ENCODE data around the gene NUB1. TPM values are rescaled to one million over a fixed set of nuclear protein-coding genes. Genes with fewer than 3 reads are reported as not detected.
"Not testable (repeated sequence)": the region's sequence is repeated elsewhere in the genome, so short reads cannot be mapped to it uniquely, and the experiment has no call there.

The NUB1 gene
- total RNA-seq: 10 to 100 TPM; 36.0 to 40.4 TPM

- POLR2A ChIA-PET: interaction anchor here (0.7 to 1.3 kb wide), 4 partner anchors 10 to 291 kb away, joined by 3 to 8 read pairs (median 4); no protein-coding TSS in a partner anchor
- CTCF ChIA-PET: interaction anchor here (0.7 to 2.0 kb wide), 5 partner anchors 10 to 31 kb away, joined by 3 to 20 read pairs (median 5); no protein-coding TSS in a partner anchor
Measured at GRCh38 chr7:151341357-151342101, at the start of gene NUB1. NUB1 (plus strand) TSS chr7:151341812; CDS start chr7:151345350, 3,538 bp downstream.

GRCh38 chr7:151292850-151293249, 48.8 kb upstream of the NUB1 start:
- CTCF ChIA-PET: no interaction called here
- POLR2A ChIA-PET: no interaction called here

GRCh38 chr7:151296202-151296992, 45.2 kb upstream of the NUB1 start:
- POLR2A ChIA-PET: no interaction called here
- CTCF ChIA-PET: interaction anchor here (1.9 kb wide), 1 partner anchor 19 kb away, joined by 4 read pairs; no protein-coding TSS in a partner anchor

GRCh38 chr7:151298765-151299164, 42.8 kb upstream of the NUB1 start:
- ChIA-PET POLR2A (no interaction called here), CTCF (interaction anchor here (1.1 kb wide), 1 partner anchor 13 kb away, joined by 3 read pairs; no protein-coding TSS in a partner anchor)

GRCh38 chr7:151299530-151299929, 42.1 kb upstream of the NUB1 start:
- ChIA-PET CTCF (no interaction called here), POLR2A (no interaction called here)

- ChIA-PET POLR2A (no interaction called here), CTCF (interaction anchor here (1.2 kb wide), 1 partner anchor 132 kb away, joined by 3 read pairs; the partner anchor contains the start of gene GBX1)
Measured at GRCh38 chr7:151299940-151300645, 41.5 kb upstream of the NUB1 start.

- CTCF ChIA-PET: interaction anchor here (0.7 to 1.5 kb wide), 6 partner anchors 13 to 159 kb away, joined by 3 to 7 read pairs (median 3); no protein-coding TSS in a partner anchor
- POLR2A ChIA-PET: no interaction called here
Measured at GRCh38 chr7:151301471-151302462, 39.8 kb upstream of the NUB1 start.

GRCh38 chr7:151304251-151304650, 37.4 kb upstream of the NUB1 start:
- CTCF ChIA-PET: interaction anchor here (0.7 to 2.6 kb wide), 15 partner anchors 10 to 454 kb away, joined by 3 to 10 read pairs (median 3); partner anchors contain the start of gene ABCF2
- POLR2A ChIA-PET: not testable (repeated sequence)

- ChIA-PET POLR2A (no interaction called here), CTCF (interaction anchor here (0.7 to 2.6 kb wide), 8 partner anchors 10 to 453 kb away, joined by 3 to 10 read pairs (median 4); no protein-coding TSS in a partner anchor)
Measured at GRCh38 chr7:151304856-151305255, 36.8 kb upstream of the NUB1 start.

- CTCF ChIA-PET: interaction anchor here (0.6 to 1.7 kb wide), 2 partner anchors 60 to 256 kb away, joined by 3 to 5 read pairs; no protein-coding TSS in a partner anchor
- POLR2A ChIA-PET: no interaction called here
Measured at GRCh38 chr7:151306374-151306773, 35.2 kb upstream of the NUB1 start.

- POLR2A ChIA-PET: no interaction called here
Measured at GRCh38 chr7:151306860-151307259, 34.8 kb upstream of the NUB1 start.

GRCh38 chr7:151307536-151307935, 34.1 kb upstream of the NUB1 start:
- CTCF ChIA-PET: no interaction called here
- POLR2A ChIA-PET: no interaction called here

More at GRCh38 chr7:151306860-151307259, 34.8 kb upstream of the NUB1 start:
- CTCF ChIA-PET: interaction anchor here (0.6 kb wide), 1 partner anchor 256 kb away, joined by 3 read pairs; no protein-coding TSS in a partner anchor

- ChIA-PET CTCF (interaction anchor here (2.3 kb wide), 1 partner anchor 43 kb away, joined by 7 read pairs; no protein-coding TSS in a partner anchor), POLR2A (no interaction called here)
Measured at GRCh38 chr7:151308256-151308655, 33.4 kb upstream of the NUB1 start.

GRCh38 chr7:151308791-151309190, 32.8 kb upstream of the NUB1 start:
- ChIA-PET CTCF (interaction anchor here (2.3 kb wide), 1 partner anchor 42 kb away, joined by 7 read pairs; no protein-coding TSS in a partner anchor), POLR2A (no interaction called here)

- POLR2A ChIA-PET: no interaction called here
- CTCF ChIA-PET: interaction anchor here (1.2 to 2.3 kb wide), 2 partner anchors 42 to 65 kb away, joined by 3 to 7 read pairs; no protein-coding TSS in a partner anchor
Measured at GRCh38 chr7:151309311-151309710, 32.3 kb upstream of the NUB1 start.

- ChIA-PET POLR2A (no interaction called here), CTCF (interaction anchor here (0.7 to 2.3 kb wide), 9 partner anchors 23 to 137 kb away, joined by 3 to 7 read pairs (median 4); no protein-coding TSS in a partner anchor)
Measured at GRCh38 chr7:151310578-151310977, 31.0 kb upstream of the NUB1 start.

GRCh38 chr7:151311294-151311864, 30.2 kb upstream of the NUB1 start:
- ChIA-PET POLR2A (no interaction called here), CTCF (interaction anchor here (0.6 to 1.5 kb wide), 10 partner anchors 13 to 188 kb away, joined by 3 to 6 read pairs (median 3); no protein-coding TSS in a partner anchor)
